Pancreas (tissue), 10 donors: ENCODE measurements around the gene SMOC1. TPM values are rescaled to one million over a fixed set of nuclear protein-coding genes. Genes with fewer than 3 reads are reported as not detected.

Source experiments
- ATAC-seq, 4 donors: fragments of 200-7000 bp; cut with Tn5 transposase; one replicate each; pipeline versions ENCODE4 v1.8.0 to v1.9.1; 2020; ENCODE audit warnings: mild to moderate bottlenecking in 4 of 4, moderate library complexity in 4 of 4
- DNase-seq, 6 donors: peaks; one replicate each; pipeline ENCODE4 v3.0.0-alpha.2; 2020
- FAIRE-seq: peaks from 2 replicates; lab custom pipeline; 2012; peaks lifted over from hg19 to GRCh38; lab: Jason Lieb, UNC
- H3K27ac ChIP-seq, 4 donors: fragments of 200-600 bp; sonication (generic); 1 replicate in 3 of 4; 2 replicates in 1 of 4; pipeline versions ENCODE4 v1.5.0 to v1.8.0; 2020
- H3K27me3 ChIP-seq, 4 donors: fragments of 200-600 bp; one replicate each; pipeline ENCODE4 v1.8.0; 2021
- H3K36me3 ChIP-seq, 3 donors: fragments of 200-600 bp; sonication (generic) in 1 of 3; one replicate each; pipeline versions ENCODE4 v1.5.0 to v1.8.0; 2020 to 2021
- H3K4me1 ChIP-seq, 3 donors: fragments of 200-600 bp; one replicate each; pipeline ENCODE4 v1.8.0; 2021
- H3K4me3 ChIP-seq, 4 donors: fragments of 200-600 bp; sonication (generic) in 2 of 4; one replicate each; pipeline versions ENCODE4 v1.5.0 to v1.8.0; 2020 to 2021
- H3K9me3 ChIP-seq, 4 donors: fragments of 200-600 bp; one replicate each; pipeline ENCODE4 v1.8.0; 2021
- CTCF ChIP-seq, 4 donors: fragments of 200-600 bp; sonication (generic) in 3 of 4; IDR thresholded peaks; one replicate each; pipeline versions ENCODE4 v1.5.0 to v1.8.0; 2021; ENCODE audit warnings: antibody characterized with exemption in 4 of 4
- WGBS, 2 donors: extraction: QIAGEN DNeasy Blood & Tissue Kit; methylation state at CpG; one replicate each; pipeline ENCODE4 v1.1.7; 2013; 5-methylcytosine and 5-hydroxymethylcytosine counted together
- intact Hi-C, 3 donors: fragments of 100-400 bp; cut with DNase I; formaldehyde crosslinking; loops; one replicate each; pipeline versions ENCODE4 v1.11.1 to v1.14.2; 2022
- polyA plus RNA-seq, 2 donors: library from polyadenylated mRNA; stranded (reverse); fragments of 200-250 nt; gene quantifications; one replicate each; pipeline ENCODE4 v1.2.3, GENCODE V29; 2013
- total RNA-seq, 6 donors: library from RNA; stranded (reverse); fragmentation: NEBNext Ultra II Directional in 4 of 6; extraction: Animal tissue kit (Norgen Biotek cat#: 25700) in 4 of 6; gene quantifications; one replicate each; pipeline versions ENCODE4 v1.2.1 to v1.2.4, GENCODE V29; 2021 to 2023
- donor health status: healthy with polysubstance abuse.
- donor health status: DM: no; HTN: no; CAD: no; lungs with moderate emphysema.
- donor health status: DM: no; HTN: no; CAD: no.
- donor health status: control.
- donor health status: control.
- donor health status: Bipolar disorder and iron deficiency.
- donor health status: DM: yes; HTN: yes; CAD: no.
- donor health status: DM: no; HTN: no; CAD: no.
- donor health status: DM: no; HTN: no; CAD: no.
- donor health status: DM: yes; HTN: yes; CAD: no.

The SMOC1 gene
- total and polyA plus RNA-seq, 8 donors: 2.2 to 55.7 (median 6.3) TPM

- Histone ChIP-seq H3K27ac (no peak overlapping the region), H3K27me3 (no peaks in the 10 kb centered on the region), H3K4me1 (no peaks in the 10 kb centered on the region), H3K36me3 (no peaks in the 10 kb centered on the region), H3K9me3 (no peaks in the 10 kb centered on the region), H3K4me3 (no peak overlapping the region)
- intact Hi-C loops: no loop called here
- TF ChIP-seq CTCF (IDR thresholded peaks at IDR 0.05): no peak
- peak; percentile 53 to 69 (median 59) for ATAC-seq
- FAIRE-seq: no peak
- 59 to 64% methylated on average over 12 to 13 of the region's 13 CpGs for WGBS, 2 donors
- DNase-seq: no peak
Observed at GRCh38 chr14:69842686-69843420, 36.4 kb upstream of the SMOC1 start.

- intact Hi-C loops: no loop called here
- 85 to 100% methylated on average over 2 of the region's 2 CpGs for WGBS, 2 donors
- no peak for ATAC-seq
Observed at GRCh38 chr14:69844171-69844570, 35.0 kb upstream of the SMOC1 start.

GRCh38 chr14:69845050-69845581 lies 34.1 kb upstream of the SMOC1 start:
- DNase-seq (no peak), FAIRE-seq (no peak), ATAC-seq (no peak)
- no peak overlapping the region for H3K4me3 ChIP-seq
- no peak for TF ChIP-seq CTCF (IDR thresholded peaks at IDR 0.05)
- no peaks in the 10 kb centered on the region for H3K9me3 ChIP-seq
- no peak overlapping the region for H3K27ac ChIP-seq
- H3K36me3 ChIP-seq: no peaks in the 10 kb centered on the region
- no peaks in the 10 kb centered on the region for H3K4me1 ChIP-seq
- 82 to 86% methylated on average over 2 of the region's 2 CpGs for WGBS, 2 donors
- no peaks in the 10 kb centered on the region for H3K27me3 ChIP-seq
- intact Hi-C loops: no loop called here

More at GRCh38 chr14:69844171-69844570, 35.0 kb upstream of the SMOC1 start:
- no peak for TF ChIP-seq CTCF (IDR thresholded peaks at IDR 0.05)
- Histone ChIP-seq H3K9me3 (no peaks in the 10 kb centered on the region), H3K36me3 (no peaks in the 10 kb centered on the region), H3K27me3 (no peaks in the 10 kb centered on the region), H3K4me1 (no peaks in the 10 kb centered on the region), H3K4me3 (no peak overlapping the region), H3K27ac (no peak overlapping the region)
- DNase-seq: no peak
- FAIRE-seq: no peak

- H3K4me1 ChIP-seq: no peaks in the 10 kb centered on the region
- H3K4me3 ChIP-seq: no peak overlapping the region
- DNase-seq (no peak), ATAC-seq (no peak), FAIRE-seq (no peak)
- H3K9me3 ChIP-seq: no peaks in the 10 kb centered on the region
- intact Hi-C loops: no loop called here
- H3K27me3 ChIP-seq: no peaks in the 10 kb centered on the region
- H3K36me3 ChIP-seq: no peaks in the 10 kb centered on the region
- 59 to 61% methylated on average over 5 of the region's 5 CpGs for WGBS, 2 donors
- no peak overlapping the region for H3K27ac ChIP-seq
- TF ChIP-seq CTCF (IDR thresholded peaks at IDR 0.05): no peak
Observed at GRCh38 chr14:69845787-69846186, 33.4 kb upstream of the SMOC1 start.

GRCh38 chr14:69848156-69848555 lies 31.1 kb upstream of the SMOC1 start:
- H3K4me3 ChIP-seq: no peak overlapping the region
- FAIRE-seq: no peak
- TF ChIP-seq CTCF (IDR thresholded peaks at IDR 0.05): no peak
- H3K27ac ChIP-seq: no peak overlapping the region
- intact Hi-C loops: no loop called here
- no peaks in the 10 kb centered on the region for H3K9me3 ChIP-seq
- H3K4me1 ChIP-seq: no peaks in the 10 kb centered on the region
- ATAC-seq: no peak
- no peak for DNase-seq
- WGBS, 2 donors: 87 to 98% methylated on average over 2 of the region's 2 CpGs
- H3K27me3 ChIP-seq: no peaks in the 10 kb centered on the region
- H3K36me3 ChIP-seq: no peaks in the 10 kb centered on the region
